NT2/D1 (cell line): ENCODE data around the gene TCP11L2.

Experiments
- DNase-seq: peaks from one replicate; pipeline ENCODE4 v3.0.0-alpha.2; 2011; ENCODE audit warnings: low read depth, low spot score
- H3K27me3 ChIP-seq: 2 replicates; pipeline ENCODE4 v1.6.0; 2011; ENCODE audit warnings: mild to moderate bottlenecking; ENCODE audit not compliant: insufficient read length, insufficient read depth
- H3K36me3 ChIP-seq: 2 replicates; pipeline ENCODE4 v1.6.1; 2011; ENCODE audit warnings: mild to moderate bottlenecking, low read length, mixed read lengths; ENCODE audit not compliant: insufficient read depth, insufficient read length
- H3K4me1 ChIP-seq: 2 replicates; pipeline ENCODE4 v1.5.1; 2011; ENCODE audit not compliant: insufficient read depth, insufficient read length
- H3K4me3 ChIP-seq: 2 replicates; pipeline ENCODE4 v1.5.1; 2011; ENCODE audit warnings: low read depth; ENCODE audit not compliant: insufficient read length
- H3K9ac ChIP-seq: 2 replicates; pipeline ENCODE4 v1.6.0; 2011; ENCODE audit warnings: low read depth; ENCODE audit not compliant: insufficient read length
- H3K9me3 ChIP-seq: 2 replicates; pipeline ENCODE4 v1.5.1; 2011; ENCODE audit warnings: mild to moderate bottlenecking, low read length; ENCODE audit not compliant: insufficient read depth
- SUZ12 ChIP-seq: IDR thresholded peaks from 2 replicates; pipeline ENCODE4 v1.6.1; 2011; ENCODE audit not compliant: insufficient read length, insufficient read depth; ENCODE audit errors: extremely low read depth
- YY1 ChIP-seq: IDR thresholded peaks from 2 replicates; pipeline ENCODE4 v1.6.1; 2011; ENCODE audit not compliant: insufficient read length, insufficient read depth
- ZNF274 ChIP-seq: IDR thresholded peaks from 2 replicates; pipeline ENCODE4 v1.6.1; 2011; ENCODE audit warnings: mild to moderate bottlenecking, low read depth, low read length

Gene TCP11L2

DNA sequence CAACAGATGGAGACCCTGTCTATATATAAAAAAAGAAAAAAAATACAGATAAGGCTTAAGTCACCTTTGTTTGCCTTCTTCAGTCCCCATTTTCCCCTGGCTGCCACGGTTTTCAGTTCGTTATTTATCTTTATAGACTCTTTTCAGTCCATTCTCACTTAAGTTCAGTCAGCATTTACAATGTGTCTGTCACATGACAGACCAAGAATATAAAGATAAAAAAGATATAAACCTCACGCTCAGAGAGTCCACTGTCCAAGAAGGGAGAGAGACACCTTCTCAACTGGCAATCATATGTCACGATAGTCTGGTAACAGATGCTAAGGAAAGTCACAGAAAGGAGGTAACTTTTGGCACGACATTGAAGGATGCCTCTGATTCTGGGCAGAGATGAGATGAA lies 41.6 kb downstream of the TCP11L2 start:
- TF ChIP-seq YY1 (no peak), SUZ12 (no peak), ZNF274 (no peak)
- Histone ChIP-seq H3K9me3 (no peaks in the 10 kb centered on the region), H3K27me3 (no peaks in the 10 kb centered on the region), H3K4me3 (no peak overlapping the region), H3K36me3 (no peaks in the 10 kb centered on the region), H3K9ac (no peak overlapping the region), H3K4me1 (no peaks in the 10 kb centered on the region)
- DNase-seq = no peak

DNA sequence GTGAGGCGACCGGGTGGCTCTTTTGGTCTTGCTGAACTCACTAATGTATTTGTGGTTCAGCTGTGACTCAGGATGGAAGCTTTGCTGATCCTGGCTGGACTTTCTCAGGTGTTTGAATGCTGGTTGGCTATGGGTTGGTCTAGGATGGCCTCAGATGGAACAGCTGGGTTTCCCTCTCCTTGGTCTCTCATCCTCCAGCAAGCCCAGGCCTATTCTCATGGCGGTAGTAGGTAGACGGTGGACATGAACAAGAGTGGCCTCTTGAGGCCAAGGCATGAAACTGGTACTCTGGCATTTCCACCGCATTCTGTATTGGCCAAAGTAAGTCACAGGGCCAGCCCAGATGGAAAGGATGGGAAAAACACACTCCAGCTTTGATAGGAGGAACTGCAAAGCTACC lies 43.2 kb downstream of the TCP11L2 start:
- H3K9me3 ChIP-seq = no peaks in the 10 kb centered on the region
- DNase-seq = peak; percentile 39
- H3K9ac ChIP-seq = no peak overlapping the region
- no peak overlapping the region for H3K4me3 ChIP-seq
- H3K27me3 ChIP-seq = no peaks in the 10 kb centered on the region
- TF ChIP-seq ZNF274 (no peak), YY1 (no peak), SUZ12 (no peak)
- H3K4me1 ChIP-seq = no peaks in the 10 kb centered on the region
- no peaks in the 10 kb centered on the region for H3K36me3 ChIP-seq

DNA sequence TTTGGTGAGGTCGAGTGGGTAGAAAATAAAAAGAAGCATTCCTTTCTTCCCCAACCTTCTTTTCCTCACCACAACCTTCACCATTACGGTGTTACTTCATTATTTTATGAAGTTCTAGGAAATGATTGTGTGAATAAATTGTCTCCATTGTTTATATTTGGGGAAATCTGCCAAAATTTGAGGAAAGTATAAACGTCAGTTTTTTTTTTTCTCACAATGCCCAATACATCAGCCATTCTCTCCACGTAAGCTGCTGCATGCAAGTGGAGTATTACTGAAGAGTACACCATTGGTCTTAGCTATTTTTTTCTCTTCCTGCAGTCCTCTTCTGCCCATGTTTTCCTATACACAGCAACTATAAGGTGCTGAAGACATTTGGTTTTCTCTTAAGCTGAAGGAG lies 45.9 kb downstream of the TCP11L2 start:
- TF ChIP-seq SUZ12 = no peak
- no peak for TF ChIP-seq ZNF274
- TF ChIP-seq YY1 = no peak
- no peaks in the 10 kb centered on the region for H3K27me3 ChIP-seq
- no peak overlapping the region for H3K9ac ChIP-seq
- no peaks in the 10 kb centered on the region for H3K36me3 ChIP-seq
- H3K9me3 ChIP-seq = no peaks in the 10 kb centered on the region
- no peaks in the 10 kb centered on the region for H3K4me1 ChIP-seq
- no peak for DNase-seq
- H3K4me3 ChIP-seq = no peak overlapping the region

DNA sequence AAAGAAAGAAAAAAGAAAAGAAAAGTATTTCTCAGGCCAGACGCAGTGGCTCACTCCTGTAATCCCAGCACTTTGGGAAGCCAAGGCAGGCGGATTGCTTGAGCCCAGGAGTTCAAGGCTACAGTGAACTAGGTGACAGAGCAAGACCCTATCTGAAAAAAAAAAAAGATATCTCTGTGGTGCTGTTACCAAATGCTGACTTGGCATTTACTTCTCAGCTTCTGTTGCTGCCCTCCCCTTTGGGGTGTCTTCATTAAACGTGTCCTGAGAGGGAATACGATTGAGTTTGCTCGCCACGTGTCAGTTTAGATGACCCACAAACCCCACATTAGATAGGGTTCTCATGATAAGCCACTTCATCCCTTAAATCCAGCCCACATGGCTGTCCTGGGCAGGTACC lies 50.6 kb downstream of the TCP11L2 start:
- Histone ChIP-seq H3K36me3 (no peaks in the 10 kb centered on the region), H3K4me3 (no peak overlapping the region), H3K9me3 (no peaks in the 10 kb centered on the region), H3K4me1 (no peaks in the 10 kb centered on the region), H3K9ac (no peak overlapping the region), H3K27me3 (no peaks in the 10 kb centered on the region)
- TF ChIP-seq SUZ12 = no peak
- no peak for TF ChIP-seq ZNF274
- TF ChIP-seq YY1 = no peak
- no peak for DNase-seq

DNA sequence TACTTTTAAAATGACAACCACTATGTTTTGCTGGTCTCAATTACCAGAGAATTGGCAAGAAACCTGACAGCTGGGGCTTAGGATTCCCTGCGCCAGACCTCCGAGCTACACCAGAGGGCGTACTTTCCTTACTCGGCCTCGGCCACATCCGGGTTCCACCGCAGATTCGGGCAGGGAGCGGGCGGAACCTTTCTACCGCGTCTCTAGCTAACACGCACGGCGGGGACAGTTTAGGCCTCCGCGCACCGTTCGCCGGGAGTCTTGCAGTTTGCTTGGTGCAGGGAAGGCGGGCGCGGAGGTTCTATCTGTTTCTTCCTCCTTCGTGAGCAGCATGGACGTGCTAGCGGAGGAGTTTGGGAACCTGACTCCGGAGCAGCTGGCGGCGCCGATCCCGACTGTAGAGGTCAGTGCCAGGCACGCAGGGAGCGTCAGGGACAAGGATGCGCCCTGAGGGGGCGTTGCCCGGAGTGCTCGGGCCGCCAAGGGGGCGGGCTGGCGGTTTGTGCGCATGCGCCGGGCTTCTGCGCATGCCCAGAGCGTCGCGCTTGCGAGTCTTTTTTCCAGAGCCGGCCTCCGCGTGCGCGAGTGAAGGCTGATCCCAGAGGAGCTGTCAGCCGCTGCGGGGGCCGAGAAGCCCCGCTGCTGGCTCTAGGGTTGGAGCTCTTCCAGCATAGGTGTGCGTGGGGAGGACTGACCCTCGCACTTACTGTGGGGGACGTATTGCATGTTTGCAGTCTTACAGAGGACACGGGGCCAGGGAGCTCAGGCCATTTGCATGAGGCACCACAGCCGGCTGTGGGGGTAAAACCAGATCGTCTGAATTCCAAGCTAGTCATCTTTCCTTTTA lies 55.2 kb downstream of the TCP11L2 start, which contains the start of gene POLR3B:
TSS of gene POLR3B (plus strand) at position 200 of the 847 bp plus-strand sequence. CDS start at position 332, 132 bp downstream.
- TF ChIP-seq ZNF274 (no peak), YY1 (no peak), SUZ12 (no peak)
- peak; percentile 90 for DNase-seq
- peaks cover 6% of the 10 kb centered on the region for H3K36me3 ChIP-seq
- no peaks in the 10 kb centered on the region for H3K9me3 ChIP-seq
- peak within 1 kb of the TSS; percentile 99 for H3K9ac ChIP-seq
- no peaks in the 10 kb centered on the region for H3K27me3 ChIP-seq
- peaks cover 3% of the 10 kb centered on the region for H3K4me1 ChIP-seq
- peak within 1 kb of the TSS; percentile 97 for H3K4me3 ChIP-seq

DNA sequence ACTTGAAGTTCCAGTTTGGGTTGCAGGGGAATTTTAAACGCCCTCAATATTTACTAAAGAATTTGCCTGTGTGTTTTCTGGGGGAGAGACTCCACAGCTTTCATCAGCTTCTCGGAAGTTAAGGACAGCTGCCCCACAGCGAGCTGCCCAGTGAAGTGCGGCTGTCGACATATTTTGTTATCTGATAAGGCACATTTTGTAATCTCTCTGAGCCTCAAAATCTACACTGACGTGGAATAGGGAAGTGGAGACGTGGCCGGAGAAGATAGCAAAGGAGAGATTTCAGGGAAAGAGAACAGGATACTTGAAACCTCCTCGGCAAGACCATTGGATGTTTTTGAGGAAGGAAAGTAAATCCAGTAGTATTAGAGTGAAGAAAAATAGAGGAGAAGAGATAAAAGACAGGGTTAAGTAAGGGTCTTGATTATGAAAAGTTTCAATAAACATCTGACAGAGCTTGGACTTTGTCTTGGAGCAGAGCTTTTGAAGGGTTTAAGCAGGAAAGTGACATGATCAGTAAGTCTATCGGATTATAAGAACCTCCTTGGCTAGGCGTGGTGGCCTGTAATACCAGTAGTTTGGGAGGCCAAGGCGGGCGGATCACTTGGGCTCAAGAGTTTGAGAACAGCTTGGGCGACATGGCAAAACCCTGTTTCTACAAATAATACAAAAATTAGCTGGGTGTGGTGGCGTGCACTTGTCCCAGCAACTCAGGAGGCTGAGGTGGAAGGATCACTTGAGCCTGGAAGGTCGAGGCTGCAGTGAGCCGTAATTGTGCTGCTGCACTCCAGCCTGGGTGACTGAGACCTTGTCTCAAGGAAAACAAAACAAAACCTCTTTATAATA lies 56.1 kb downstream of the TCP11L2 start:
- H3K9ac ChIP-seq = peak overlapping the region; percentile 99
- no peak for DNase-seq
- TF ChIP-seq ZNF274 (no peak), YY1 (no peak), SUZ12 (no peak)
- no peaks in the 10 kb centered on the region for H3K27me3 ChIP-seq
- H3K36me3 ChIP-seq = peaks cover 10% of the 10 kb centered on the region
- H3K9me3 ChIP-seq = no peaks in the 10 kb centered on the region
- H3K4me3 ChIP-seq = peak overlapping the region; percentile 97
- H3K4me1 ChIP-seq = peaks cover 3% of the 10 kb centered on the region

DNA sequence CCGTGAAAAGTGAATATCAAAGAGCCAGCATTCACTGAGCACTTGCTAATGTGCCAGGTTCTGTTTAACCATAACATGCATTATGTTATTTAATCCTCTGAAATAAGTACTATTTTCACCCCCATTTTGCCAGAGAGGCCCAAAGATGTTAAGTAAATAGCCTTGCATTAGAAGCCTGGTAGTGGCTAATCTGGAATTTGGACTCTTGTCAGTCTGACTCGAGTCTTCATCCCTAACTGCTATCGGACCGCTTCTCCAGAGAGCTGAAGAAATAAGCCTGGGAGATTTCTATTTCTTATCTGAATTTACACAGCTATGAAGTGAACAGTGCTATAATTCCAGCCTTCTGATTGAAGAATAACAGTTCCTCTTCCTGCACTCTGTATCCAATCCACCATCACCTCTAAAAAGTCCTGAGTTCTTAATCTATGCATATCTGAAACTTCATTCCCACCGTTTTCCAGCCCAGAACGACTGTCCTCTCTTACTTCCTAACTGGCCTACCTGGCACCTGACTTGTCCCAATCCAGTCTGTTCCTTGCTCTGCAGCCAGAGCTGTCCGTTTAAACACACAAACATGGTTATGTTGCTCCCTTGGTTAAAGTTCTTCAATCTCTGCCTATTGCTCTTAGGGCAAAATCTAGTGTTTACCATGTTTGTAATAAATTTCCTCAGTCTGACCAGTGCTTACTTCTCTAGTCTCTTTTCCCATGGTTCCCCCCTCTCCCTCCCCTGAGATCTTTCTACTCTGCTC lies 57.3 kb downstream of the TCP11L2 start:
- Histone ChIP-seq H3K9me3 (no peaks in the 10 kb centered on the region), H3K27me3 (no peaks in the 10 kb centered on the region), H3K4me1 (peaks cover 3% of the 10 kb centered on the region), H3K9ac (no peak overlapping the region), H3K36me3 (peaks cover 19% of the 10 kb centered on the region), H3K4me3 (no peak overlapping the region)
- TF ChIP-seq ZNF274 (no peak), YY1 (no peak), SUZ12 (no peak)
- DNase-seq = no peak
